Cerebellar cortex (tissue), 1 donor: ENCODE data around the gene AANAT.

ENCODE experiments used
- DNase-seq: peaks from one replicate; pipeline ENCODE4 v3.0.0-alpha.2; 2015; ENCODE audit warnings: low spot score

Gene AANAT

DNA sequence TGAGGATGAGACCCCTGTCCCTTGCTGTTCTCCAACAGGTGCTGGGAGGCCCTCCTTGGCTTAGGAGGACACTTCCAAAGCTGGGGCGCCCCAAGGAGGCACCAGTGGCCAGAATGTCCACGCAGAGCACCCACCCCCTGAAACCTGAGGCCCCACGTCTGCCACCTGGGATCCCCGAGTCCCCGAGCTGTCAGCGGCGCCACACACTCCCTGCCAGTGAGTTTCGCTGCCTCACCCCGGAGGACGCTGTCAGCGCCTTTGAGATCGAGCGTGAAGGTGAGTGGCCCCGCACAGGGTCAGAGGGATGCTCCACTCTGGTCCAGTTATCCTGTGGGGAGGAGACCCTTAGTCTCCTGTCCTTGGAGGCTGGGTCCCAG lies 1.2 kb downstream of the AANAT start:
- no peak for DNase-seq

DNA sequence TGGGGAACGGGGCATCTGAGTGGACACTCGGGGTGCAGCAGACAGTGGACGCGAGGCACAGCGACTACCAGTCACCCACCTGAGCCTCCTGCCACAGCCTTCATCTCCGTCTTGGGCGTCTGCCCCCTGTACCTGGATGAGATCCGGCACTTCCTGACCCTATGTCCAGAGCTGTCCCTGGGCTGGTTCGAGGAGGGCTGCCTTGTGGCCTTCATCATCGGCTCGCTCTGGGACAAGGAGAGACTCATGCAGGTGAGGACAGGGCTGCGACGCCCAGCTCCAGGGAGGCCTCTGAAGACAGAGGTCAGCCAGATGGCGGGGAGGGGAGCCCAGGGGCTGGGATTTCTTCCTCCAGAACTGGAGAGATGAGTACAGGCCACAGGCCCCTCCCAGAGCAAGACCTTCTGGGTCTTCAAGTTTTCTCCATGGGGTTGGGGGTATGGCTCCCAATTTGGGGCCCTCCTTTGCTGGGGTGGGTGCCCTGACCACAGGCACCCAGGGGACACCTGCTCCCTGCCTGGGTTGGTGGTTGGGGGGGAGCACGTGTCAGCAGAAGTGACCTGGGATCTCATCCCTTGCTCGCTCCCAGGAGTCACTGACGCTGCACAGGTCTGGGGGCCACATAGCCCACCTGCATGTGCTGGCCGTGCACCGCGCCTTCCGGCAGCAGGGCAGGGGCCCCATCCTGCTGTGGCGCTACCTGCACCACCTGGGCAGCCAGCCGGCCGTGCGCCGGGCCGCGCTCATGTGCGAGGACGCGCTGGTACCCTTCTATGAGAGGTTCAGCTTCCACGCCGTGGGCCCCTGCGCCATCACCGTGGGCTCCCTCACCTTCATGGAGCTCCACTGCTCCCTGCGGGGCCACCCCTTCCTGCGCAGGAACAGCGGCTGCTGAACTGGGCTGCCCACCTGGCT lies 1.9 kb downstream of the AANAT start:
- DNase-seq, result no peak

DNA sequence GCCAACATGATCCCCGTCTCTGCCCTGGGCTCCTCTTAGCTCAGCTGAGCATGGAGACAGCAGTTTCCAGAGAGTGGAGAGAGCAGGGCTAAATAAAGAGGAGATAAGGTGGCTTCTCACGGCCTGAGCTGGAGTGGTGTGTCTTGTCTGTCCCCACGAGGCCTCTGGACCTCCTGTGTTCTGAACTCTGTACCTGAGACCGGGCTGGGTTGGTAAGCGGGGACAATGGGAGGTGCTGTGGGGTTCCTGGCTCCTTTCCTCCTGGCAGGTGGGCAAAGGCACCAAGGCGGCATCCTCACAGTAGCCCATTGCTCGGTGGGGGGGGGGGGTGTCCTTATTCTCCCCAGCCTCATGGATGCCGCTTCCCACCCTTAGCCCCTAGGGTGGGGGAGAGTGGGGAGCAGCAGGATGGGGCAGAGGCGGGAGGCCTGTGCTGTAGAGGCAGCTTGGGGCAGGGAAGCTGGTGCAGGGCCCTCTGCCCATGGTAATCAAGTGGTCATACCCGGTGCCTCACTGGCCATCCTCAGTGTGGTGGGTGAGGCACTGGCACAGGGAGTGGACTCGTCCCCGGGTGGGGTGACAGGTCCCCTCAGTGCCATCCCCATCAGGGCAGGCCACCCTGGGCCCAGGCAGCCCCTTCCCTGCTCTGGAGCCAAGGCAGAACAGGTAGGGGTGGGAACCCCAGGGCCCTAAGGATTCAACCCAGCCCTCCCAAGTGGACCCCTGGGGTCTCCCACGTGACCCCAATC lies 2.8 kb downstream of the AANAT start:
- no peak for DNase-seq

DNA sequence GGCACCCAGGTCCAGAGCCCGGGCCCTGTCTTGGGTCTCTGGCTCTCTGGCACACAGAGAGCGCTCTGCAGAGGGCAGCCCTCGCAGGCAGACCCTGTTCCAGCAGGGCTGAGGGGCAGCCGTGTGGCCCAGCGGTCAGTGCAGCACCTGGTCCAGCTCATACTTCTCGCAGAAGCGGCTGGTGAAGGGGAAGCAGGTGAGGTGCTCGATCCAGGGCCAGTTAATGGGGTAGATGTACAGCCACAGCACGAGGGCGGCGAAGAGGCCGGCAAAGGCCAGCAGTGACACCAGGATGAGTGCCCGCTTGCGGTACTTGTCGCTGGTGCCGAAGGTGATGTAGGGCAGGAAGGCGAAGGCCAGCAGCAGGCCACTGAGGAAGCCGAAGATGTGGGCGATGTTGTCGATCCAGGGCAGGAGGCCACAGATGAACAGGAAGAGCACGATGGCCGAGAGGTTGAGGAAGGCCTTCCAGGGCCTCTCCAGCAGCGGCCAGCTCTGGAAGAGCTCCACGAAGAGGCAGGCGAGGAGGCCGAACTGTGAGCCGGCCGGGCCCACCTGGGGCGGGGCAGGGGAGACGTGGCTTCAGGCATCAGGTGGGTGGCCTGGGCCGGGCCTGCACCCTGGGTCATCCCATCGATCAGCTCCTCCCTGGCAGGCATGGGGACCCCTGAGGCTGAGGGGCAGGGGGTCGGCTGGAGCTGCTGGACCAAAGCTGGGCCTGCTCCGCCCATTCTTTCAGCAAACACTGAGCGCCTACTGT lies 4.3 kb downstream of the AANAT start:
- no peak for DNase-seq

GRCh38 chr17:76472258-76472645 lies 4.8 kb downstream of the AANAT start:
- DNase-seq, result no peak

DNA sequence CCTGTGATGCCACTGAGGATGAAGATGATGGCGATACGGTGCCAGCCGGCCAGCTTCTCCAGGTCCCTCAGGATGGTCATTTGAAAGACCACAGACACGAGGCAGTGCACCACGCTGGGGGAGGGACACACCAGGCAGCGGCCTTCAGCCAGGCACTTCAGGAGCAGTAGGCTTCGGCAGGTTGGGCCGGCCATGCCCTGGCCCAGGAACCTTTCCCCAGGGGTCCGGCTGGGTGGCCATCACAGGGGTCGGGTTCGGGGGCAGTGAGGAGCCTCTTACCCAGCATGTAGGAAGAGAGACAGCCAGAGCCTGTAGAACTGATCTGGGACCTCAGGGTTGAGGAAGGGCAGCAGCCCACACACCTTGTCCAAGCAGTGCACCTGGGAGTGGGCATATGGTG lies 5.3 kb downstream of the AANAT start:
- DNase-seq, result no peak

- no peak for DNase-seq
Observed at GRCh38 chr17:76473541-76473985, 6.2 kb downstream of the AANAT start.

DNA sequence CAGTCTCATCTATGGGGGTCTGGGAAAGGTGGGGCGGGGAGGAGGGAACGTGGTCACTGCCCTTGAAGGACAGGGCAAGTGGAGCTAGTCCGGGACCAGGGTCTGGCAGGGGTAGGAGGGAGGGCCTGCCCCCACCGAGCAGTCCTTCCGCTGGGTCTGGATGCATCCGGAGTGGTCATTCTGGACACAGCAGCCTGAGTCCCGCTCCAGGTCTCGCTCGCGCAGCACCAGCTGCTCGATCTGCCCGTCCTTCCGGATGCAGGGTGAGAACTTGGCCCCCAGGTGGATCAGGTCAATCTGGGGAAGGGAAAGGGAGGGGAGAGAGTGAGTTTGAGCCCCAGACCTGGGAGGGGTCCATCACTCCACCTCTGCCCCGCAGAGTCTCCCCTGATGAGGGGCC lies 6.8 kb downstream of the AANAT start:
- DNase-seq, result no peak

DNA sequence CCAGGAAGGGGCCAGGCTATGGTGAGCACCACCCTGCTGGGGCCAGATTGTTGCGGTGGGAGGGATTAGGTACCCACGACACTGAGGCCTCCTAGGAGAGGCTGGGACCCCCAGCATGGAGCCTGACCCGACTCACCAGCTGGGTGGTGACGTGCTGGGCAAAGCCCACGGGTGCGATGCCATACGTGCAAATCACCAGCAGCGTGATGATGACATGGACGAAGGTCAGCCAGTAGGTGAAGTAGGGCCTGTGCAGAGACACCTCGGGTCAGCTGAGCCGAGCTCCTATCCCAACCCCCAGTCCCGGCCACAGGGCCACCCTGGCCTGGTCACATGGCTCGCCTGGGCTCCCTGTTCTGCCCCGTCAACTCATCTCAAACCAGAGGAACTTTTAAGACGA lies 7.5 kb downstream of the AANAT start:
- no peak for DNase-seq

DNA sequence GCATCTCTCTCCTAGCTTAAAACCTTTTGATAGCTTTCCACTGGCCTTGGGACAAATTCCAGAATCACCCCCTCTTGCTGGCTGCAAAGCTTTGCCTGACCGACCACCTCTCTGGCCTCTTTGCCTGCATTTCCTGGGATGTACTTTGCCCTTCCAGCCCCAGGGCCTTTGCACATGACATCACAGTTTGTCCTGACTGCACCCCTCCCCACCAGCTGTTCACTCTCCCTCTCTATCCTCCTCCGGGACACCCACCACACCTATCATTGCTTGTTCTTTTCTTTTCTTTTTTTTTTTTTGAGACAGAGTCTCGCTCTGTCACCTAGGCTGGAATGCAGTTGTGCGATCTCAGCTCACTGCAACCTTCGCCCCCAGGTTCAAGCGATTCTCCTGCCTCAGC lies 7.9 kb downstream of the AANAT start:
- no peak for DNase-seq

DNA sequence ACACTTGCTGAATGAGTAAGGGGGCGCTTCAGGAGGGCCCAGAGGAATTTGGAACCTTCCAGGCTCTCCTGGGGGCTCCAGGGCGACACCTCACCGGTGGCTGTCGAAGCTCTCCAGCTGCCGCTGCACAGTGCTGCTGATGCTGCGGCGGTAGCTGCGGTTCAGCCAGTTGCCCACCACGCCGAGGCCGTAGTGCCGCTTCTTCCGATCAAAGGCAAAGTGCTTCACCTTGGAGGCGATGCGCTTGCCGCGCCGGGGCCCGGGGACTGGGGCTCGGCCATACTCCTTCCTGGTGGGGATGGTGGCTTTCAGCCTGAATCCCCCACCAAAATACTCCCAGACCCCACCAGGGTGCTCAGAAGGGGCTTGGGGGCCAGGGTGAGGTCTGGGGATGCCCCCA lies 9.3 kb downstream of the AANAT start:
- DNase-seq, result no peak

GRCh38 chr17:76477576-76477975 lies 10.2 kb downstream of the AANAT start:
- no peak for DNase-seq

DNA sequence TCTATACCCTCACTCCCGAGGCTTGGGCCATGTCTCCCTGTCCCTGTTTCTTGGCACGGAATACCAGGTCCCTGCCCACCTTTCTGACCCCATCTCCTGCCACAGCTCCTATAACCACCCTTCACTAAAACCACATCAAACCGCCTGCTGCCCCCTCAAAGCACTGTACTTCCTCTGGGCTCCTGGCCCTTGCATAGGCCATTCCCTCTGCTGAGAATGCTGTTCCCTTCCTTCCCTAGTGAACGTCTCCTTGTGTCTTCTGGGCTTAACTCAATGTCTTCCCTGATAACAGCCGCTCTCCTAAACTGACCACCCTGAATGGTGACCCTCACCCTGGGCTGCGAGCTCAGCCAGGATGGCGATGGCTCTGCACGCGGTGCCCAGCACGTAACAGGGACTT lies 10.7 kb downstream of the AANAT start:
- DNase-seq, result no peak

- DNase-seq, result no peak
Observed at GRCh38 chr17:76478730-76479514, 11.5 kb downstream of the AANAT start.

GRCh38 chr17:76479515-76480060 lies 12.2 kb downstream of the AANAT start:
- DNase-seq, result no peak

GRCh38 chr17:76480632-76481031 lies 13.2 kb downstream of the AANAT start:
- DNase-seq, result no peak

GRCh38 chr17:76481071-76481655 lies 13.8 kb downstream of the AANAT start:
- DNase-seq, result no peak

- no peak for DNase-seq
Observed at GRCh38 chr17:76484228-76484725, 16.9 kb downstream of the AANAT start.

DNA sequence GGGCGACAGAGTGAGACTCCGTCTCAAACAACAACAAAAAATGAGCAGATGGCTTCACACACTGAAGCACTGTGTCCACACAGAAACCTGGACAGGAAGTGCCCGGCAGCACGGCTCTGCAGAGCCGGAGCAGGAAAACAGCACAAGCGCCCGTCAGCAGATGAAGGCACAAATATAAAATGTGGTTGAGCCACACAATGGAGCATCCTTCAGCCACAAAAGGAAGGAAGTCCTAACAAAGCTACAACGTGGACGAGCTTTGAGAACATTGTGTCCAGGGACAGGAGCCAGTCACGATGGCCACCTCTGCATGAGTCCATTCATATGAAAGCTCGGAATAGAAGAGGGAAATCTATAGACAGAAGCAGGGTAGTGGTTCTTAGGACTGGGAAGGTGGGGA lies 18.2 kb downstream of the AANAT start:
- DNase-seq, result peak; percentile 36

- no peak for DNase-seq
Observed at GRCh38 chr17:76487451-76488192, 20.2 kb downstream of the AANAT start.
